Hematopoietic multipotent progenitor cell treated with erythropoietin and hydrocortisone succinate and interleukin-3 and kit ligand, for 8 days (in vitro differentiated cells): ENCODE measurements around the gene PHF21B.
"Not testable (repeated sequence)": the region's sequence is repeated elsewhere in the genome, so short reads cannot be mapped to it uniquely, and the experiment has no call there.

Source experiments
- DNase-seq: peaks from one replicate; pipeline ENCODE4 v3.0.0-alpha.2; 2015

PHF21B gene

DNA sequence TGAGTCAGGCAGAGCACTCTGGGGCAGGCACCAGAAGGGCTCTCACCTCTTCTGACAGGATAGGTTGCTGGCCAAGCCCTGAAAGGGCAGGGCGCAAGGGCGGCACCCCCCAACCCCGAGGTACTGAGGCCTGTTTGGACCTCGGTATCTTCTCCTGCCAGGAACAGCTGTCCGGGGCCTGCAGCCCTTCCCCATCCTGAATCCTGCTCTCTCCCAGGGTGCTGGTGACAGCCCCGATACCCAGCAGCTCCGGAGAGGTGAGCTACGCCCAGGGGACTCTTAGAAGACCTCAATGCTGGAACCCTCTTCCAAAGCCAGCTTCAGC lies 79.1 kb downstream of the PHF21B start:
- DNase-seq: no peak

DNA sequence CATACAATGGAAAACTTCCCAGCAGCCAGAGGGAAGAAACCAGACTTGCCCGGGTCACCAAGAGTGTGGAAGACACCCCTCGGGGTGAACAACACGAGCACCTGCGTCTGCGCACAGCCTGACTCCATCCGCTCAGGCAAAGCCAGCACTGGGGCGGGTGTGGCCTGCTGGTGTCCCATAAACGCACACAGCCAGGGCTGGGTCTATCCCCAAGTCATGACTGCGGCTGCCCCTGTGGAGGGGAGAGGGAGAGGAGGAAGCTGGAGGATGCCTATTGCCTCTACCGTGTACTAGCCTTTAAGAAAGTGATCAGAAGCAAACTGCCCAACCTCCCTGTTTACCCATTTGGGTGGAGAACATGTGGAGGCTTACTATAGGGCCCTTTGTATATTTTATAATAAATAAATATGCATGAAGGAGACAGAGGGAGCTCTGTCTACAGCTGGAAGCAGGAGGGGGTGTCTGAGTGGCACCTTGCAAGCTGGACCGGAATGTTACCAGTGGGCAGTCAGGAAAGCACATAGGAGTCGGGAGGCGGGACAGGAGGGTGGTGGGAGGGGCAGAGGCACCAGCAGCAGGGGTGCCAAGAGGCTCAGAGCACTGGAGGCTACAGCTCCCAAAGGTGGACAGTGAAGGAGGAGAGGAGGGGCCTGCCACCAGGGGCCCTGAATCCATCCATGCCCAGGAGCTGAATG lies 79.6 kb downstream of the PHF21B start:
- no peak for DNase-seq

DNA sequence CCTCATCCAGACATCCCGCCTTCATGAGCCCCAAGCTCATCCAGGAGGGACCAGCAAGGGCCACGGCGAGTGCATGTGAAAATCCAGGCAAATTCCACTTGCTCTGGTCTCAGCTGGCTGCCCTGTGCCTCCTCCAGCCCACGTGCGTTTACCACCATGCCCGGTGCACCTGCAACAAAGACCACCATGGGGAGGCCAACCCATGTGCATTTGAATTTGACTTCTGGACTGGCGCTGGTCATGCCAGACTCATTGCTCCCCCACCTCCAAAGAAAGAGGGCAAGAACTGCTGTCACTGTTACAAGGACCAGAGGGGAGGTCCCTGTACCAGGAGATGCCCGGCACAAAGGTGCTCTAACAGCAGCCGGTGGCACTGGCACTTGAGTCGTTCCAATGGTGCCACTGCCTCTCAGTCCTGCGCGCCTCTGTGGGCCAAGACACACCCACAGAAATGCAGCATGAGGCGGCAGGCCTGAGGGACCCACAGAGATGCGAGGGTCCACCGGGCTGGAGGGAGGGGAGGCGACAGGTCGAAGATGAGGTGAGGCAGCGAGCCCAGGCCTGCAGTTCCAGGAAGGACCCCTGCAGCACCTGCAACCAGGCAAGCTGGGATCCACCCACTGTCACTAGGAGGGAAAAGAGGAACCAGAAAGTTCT lies 80.3 kb downstream of the PHF21B start:
- no peak for DNase-seq

DNA sequence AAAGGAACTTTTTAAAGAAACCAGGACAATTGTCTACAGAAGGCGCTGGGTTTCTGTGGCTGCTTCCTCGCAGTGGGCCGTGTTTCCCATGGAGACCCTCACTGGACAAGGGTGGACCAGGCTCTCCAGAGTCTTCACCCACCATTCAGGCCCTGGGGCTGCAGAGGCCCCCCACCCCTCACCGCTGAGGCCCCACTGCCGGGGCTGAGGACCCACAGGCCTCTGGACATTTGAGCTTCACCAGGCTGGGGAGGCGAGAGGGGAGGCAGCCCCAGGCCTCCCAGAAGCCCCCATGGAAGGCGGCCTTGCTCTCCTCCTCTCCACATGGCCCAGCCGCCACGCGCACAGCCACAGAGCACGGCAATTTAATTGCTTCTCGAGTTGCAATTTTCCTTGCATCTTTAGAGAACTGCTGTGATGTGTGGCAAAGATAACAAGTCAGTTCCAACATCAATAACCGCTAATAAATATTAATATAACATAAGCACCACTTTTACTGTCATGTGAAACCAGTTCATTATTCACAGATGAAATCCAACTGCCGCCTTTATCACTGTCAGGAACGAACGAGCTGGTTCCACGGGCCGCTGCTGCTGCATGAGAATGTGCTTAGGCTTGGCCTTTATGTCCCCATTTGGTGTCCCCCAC lies 81.0 kb downstream of the PHF21B start:
- no peak for DNase-seq

DNA sequence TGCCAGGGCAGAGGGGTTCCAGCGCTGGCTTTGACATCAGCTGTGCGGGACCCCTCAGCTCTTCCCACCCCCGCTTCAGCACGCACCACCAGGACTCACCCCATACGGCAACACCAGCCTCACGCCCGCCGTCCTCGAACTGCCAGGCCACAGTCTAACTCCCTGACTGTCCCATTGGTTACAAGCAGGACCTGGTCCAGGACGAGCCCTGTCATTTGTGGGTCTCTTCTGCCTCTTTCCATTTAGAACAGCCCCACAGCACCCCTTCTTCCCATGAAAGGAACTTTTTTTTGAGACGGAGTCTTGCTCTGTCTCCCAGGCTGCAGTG lies 81.7 kb downstream of the PHF21B start:
- no peak for DNase-seq

DNA sequence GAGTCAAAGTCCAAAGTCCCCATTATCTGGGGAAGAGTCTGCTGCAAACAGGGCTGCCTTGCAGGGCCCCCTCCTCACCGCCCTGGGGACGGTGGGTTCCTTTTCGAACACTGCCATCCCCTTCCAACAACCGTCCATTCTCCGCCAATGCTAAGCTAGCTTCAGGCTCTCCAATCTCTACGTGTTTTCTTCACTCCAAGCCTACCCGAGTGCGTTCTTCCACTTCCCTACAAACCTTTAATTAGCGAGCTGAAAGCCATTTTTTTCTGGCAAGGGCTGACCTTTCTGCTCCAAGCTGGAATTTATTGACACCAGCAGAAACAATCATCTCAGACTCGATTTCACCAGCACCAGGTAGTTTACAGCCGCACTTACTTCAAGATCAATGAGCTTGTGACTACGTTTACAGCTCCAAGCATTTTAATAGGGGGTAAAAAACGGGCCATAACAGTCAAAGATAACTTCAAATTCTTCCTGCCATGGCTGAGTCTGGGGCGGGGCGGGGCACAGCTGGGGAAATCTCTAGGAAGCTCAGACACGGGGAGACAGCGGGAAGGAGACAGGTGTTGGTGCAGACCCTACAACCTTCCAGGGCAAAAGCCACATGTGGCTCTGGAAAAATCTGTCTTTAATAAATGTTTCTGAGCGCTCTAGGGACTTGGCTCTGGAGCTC lies 82.2 kb downstream of the PHF21B start:
- no peak for DNase-seq

DNA sequence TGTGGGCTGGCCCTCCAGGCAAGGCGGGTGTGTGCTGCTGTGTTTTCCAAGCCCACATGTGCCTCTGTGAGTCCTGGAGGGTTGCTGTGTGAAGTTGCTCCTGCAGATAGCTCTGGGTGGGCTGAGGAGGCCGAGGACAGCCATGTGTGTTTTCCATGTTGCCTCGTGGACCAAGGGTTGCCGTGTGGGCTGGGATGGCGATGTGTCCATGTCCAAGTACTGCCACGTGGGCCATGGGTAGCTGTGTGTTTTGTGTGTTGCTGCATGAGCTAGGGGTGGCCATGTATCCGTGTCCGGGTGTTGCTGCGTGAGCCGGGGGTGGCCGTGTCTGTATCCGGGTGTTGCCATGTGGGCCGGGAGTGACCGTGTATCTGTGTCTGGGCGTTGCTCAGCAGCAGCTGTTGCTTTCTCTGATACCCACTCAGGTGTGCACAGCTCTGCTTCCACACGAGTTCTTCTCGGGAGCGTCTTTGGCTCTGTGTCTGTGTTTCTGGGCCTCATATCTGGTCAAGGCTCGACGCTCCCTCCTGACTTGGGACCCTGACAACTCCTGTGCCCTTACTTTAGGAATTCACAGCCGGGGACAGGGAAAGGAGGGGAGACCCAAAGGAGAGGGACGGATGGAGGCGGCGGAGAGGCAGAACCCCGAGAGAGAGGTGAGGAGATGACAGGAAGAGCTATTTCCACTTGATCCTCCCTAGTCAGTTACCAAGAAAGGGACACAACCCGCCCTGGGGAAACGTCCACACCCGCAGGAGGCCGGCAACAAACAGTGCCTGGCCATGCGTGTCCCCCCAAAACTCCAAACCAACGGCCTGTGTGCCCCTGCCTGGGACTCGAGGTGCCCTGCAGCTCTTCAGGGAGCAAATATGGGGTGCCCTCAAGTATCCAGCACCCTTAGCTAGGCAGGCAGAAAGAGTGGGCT lies 83.1 kb downstream of the PHF21B start:
- no peak for DNase-seq

DNA sequence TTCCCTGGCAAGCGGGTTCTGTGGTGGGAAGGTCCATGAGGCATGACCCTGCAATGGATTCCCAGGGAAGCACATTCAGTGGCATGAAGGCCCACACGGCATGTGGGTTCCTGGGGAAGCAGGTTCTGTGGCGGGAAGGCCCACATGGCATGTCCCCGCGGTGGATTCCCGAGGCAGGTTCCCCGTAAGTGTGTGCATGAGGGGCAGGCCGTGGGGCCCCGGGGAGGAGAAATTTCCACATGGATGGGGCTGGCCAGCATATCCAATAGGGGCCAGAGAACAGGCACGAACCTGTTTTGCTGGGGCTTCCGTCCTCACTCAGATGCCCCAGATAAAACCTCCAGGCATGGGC lies 83.7 kb downstream of the PHF21B start:
- no peak for DNase-seq

DNA sequence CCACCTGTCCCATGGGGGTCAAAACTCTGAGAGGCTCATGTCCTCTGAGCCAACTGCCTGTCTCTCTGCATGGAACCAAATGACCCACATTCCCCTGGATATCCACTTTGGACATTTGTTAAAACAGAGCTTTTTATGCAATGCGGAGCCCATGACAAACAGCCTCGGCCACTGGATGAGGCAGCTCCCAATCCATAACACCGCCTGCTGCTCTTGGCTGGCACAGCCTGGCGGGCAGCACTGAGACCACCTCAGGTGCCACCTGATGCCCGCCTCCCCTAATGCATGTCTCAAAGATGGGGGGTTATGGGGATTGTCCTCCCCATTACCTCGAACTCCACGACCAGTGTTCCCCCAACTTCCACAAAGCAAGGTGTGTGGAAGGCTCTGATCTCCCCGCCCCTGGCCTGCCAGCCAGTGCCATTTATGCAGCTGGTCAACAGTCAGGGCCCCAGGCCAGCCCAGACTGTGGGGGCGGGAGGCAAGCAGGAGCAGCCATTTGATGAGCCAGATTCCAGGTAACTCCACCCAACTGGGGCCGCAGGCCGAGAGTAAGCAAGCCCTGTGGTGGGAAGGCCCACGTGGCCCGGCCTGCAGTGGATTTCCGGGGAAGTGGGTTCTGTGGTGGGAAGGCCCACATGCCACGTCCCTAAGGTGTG lies 84.2 kb downstream of the PHF21B start:
- no peak for DNase-seq

DNA sequence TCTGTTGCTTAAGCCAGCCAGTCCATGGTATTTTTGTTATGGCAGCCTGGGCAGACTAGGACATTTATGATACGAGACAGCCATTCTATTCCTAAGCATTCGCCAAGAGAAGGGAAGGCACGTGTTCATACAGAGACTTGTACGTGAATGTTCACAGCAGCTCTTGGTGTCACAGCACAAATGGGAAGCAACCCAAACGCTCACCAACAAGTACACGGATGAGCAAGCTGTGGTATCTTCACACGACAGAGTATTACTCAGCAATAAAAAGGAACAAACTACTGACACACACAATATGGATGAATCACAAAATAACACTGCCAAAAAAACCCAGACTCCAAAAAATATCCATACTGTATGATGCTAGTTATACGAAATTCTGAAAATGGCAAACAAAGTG lies 85.1 kb downstream of the PHF21B start:
- DNase-seq: no peak

DNA sequence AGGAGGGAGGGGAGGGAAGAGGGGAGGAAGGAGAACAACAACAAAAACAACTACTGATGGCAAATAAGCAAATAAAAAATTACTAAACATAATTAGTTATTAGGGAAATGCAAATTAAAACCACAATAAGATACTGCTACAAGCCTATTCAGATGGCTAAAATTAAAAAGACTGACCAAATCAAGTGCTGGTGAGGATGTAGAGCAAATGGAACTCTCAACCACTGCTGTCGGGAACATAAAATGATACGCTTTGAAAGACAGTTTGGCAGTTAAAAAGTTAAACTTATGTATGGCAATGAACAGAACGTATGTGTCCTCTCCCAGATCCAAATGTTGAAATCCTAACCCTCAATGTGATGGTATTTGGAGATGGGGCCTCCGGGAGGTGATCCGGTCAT lies 85.7 kb downstream of the PHF21B start:
- DNase-seq: no peak

DNA sequence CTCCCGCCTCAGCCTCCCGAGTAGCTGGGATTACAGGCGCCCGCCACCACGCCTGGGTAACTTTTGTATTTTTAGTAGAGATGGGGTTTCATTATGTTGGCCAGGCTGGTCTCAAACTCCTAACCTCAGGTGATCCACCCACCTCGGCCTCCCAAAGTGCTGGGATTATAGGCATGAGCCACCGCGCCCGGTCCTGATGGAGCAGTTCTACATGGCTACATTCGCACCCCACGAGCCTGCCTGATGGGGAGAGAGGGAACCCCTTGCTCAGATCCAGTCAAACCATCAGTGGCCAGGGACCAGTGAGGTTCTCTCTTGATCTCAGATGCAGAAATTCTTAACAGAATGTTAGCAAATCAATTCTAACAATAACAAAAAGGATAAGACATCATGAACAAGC lies 88.0 kb downstream of the PHF21B start:
- DNase-seq: not testable (repeated sequence)

DNA sequence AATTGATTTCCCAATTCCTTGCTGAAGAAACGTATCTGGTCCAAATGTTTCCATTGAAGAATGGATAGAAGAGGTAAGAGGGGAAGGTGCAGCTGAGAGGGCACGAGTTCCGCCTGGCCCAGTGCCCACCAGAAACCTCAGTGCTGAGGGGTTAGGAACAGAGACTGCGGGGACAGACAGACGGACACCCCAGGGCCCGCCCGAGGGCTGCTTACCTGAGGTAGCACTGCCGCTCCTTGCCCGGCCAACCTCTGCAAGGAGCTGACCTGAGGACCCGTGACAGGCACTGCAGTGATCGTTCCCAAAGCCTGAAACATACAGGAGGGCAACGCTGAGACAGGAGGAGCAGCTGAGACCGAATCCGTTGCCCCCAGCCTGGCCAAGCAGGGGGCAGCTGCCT lies 89.6 kb downstream of the PHF21B start:
- no peak for DNase-seq

DNA sequence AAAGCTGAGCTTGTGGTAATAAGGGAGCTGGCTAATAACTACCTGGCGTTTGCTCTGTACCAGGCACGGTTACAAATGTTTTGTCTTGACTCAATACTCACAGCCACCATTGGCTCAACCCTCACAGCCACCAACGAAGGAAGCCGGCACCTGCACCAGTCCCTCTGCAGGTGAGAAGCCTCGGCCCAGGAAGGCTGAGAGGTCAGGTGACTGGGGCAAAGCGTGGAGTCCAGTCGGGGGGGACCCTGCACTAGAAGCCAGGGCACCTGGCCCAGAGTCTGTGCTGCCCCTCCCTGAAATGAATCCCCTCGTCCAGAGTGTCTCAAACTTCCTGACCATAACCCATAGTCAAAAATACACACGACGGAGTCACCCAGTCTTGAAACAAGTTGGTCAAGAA lies 90.1 kb downstream of the PHF21B start:
- no peak for DNase-seq

DNA sequence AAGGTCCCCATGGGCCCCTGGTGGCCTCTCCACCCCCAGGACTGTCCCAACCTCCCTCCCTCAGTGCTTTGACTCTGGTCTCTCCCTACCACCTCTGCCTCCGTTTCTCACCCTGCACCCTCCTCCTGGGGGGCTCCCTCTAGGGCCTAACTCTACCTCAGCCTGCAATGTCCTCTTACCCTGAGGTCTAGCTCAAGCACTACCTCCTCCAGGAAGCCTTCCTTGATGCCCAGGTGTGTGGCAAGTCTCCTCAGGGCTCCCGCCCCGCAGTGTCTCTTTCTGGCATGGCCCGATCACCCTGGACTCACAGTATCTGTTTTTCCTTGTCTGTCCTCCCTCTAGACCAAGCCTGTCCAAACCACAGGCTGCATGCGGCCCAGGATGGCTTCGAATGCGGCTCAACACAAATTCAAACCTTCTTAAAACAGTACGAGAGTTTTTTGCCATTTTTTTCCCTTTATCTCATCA lies 90.8 kb downstream of the PHF21B start:
- no peak for DNase-seq

DNA sequence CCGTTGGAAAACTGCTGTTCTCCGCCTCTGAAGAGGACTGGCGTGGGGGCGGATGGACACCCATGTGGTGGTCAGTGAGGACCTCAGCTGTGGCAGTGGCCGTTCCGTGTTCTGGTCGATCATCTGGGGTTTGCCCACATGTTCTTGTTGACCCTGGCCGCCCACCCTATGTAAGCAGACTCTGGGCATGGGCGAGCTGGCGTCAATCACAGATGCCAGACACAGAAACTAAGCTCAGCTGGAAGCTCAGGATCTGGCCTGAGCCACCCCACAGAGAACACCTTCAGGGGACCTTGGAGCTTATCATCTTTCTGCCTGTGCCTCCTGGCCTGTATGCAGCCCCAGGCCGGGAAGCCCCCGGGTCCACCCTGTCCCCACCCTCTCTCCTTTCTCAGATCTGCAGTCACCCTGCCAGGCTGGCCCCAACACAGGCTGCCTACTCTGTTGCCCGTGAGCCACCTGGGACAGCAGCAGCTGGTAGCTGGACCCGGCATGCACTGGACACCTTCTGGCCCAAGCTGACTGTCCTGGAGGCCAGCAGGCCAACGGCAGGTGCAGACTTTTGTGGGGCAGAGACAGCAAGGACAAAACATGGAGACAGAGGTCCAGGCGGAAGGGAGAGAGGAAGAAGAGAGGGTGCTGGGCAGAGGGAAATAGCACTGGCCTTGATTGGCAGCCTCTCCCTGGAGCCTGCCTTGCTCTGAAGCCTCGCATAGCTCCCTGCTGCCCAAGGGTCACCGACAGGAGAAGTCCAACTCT lies 91.5 kb downstream of the PHF21B start:
- no peak for DNase-seq

DNA sequence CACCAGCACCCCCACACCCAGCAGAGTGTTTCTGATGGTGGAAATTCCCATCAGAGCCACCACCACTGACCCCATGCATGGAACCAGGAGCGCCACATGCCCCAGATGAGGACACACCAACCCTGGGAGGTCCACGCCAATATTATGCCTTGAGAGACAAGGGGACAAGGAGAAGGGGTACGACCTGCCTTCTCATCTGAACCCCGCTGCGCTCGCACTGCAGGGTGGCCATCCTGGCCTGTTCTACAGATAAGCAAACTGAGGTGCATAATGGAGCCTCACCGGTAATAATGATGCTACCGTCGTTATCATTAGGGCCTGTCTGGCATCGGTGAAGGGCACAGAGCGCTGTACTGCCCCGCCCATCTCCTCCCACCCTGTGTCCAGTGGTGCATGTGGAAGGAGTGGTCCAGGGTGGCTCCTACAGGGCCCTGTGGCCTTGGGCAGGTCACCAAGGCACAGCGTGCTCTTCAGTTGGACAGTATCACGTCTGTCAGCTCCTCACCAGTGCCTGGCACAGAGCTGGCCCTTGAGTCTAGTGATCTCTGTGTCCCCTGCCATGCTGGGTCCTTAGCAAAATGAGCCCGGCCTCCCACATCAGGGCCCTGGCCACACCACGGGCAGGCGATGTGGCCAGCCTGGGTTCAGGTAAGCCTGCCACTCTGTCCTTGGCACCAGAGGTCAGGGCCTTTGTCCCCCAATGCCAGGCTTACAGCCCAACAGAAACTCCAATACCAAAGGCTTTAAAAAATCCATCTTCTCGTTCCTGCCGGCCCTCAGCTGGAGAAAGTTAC lies 92.2 kb downstream of the PHF21B start:
- DNase-seq: no peak

DNA sequence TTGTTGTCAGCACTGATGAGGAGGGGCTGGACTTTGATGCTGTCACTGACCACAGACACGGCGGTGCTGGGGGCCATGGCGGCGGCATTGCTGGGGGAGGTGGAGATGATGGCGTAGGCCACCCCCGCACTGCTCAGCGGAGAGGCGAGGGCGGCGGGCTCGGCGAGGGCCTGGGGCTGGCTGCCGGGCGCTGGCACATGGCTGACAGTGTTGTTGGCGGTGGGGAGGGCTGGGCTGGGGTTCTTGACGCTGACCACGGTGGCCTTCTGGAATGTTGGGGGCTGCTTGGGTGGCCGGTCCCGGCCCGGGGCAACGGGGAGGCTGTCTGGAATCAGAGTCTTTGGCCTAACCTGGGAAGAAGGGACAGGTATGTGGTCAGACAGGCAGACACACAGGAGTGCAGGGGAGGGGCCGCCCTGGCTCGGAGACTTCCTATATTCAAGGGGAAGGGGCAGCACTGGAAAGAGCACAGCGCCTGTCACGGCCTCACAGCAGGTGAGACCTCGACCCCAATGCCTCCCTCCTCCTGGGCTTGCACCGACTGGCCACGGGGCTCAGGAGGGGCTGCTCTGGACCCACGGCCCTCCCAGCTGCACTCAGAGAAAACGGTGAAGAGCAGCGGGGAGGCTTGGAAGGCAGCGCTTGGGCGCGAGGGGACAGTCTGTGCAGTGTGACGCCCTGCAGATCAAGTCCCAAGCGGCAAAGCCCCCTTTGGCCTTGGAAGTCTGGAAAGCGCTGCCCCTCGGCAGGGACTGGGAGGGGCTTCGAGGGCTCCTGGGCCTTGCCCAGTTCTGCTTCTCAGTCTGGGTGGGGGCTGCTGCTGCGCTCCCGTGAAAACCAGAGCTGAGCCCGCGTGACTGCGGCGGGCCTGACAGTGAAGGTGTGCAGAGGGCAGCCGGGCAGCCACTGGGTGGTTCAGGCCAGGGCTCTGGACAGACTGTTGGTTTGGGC lies 93.2 kb downstream of the PHF21B start:
- DNase-seq: no peak

DNA sequence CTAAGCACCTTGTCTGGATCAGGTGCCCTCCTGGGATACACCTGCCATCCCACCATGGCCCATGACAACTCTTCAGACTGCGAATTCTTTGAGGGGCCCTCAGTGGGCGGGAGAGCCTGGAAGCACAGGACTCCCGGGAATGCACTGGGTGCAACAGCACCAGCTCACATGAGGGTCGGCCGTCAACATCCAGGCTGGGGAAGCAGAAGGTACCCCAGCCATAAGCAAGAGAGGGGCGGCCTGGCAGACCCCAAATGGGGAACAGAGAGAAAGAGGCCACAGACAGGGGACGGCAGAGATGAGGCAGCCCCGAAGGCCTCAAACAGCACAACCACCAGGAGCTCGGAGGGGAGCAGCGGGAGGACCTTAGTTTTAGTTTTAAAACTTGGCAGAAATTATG lies 94.4 kb downstream of the PHF21B start:
- no peak for DNase-seq
